Small intestine (tissue), 7 donors: ENCODE measurements around the gene VANGL1. TPM values are rescaled to one million over a fixed set of nuclear protein-coding genes. Genes with fewer than 3 reads are reported as not detected.
A peak's percentile ranks its signal among the peaks of the same experiment; 100 is the strongest.

Experiments used
- DNase-seq, 2 donors: peaks; one replicate each; pipeline versions ENCODE4 v3.0.0 to v3.0.0-alpha.2; 2013
- FAIRE-seq: peaks from 2 replicates; lab custom pipeline; 2012; peaks lifted over from hg19 to GRCh38; lab: Jason Lieb, UNC
- H3K27ac ChIP-seq, 3 donors: one replicate each; pipeline ENCODE4 v1.5.1; 2013; ENCODE audit warnings: low read length in 2 of 3, mild to moderate bottlenecking in 2 of 3, control low read depth in 1 of 3, inconsistent platforms in 1 of 3, low read depth in 1 of 3, moderate library complexity in 1 of 3
- H3K27me3 ChIP-seq, 3 donors: one replicate each; pipeline ENCODE4 v1.6.1; 2013; ENCODE audit warnings: low read length in 3 of 3, inconsistent platforms in 1 of 3; ENCODE audit not compliant: control insufficient read depth in 3 of 3, insufficient read depth in 3 of 3
- H3K36me3 ChIP-seq, 3 donors: one replicate each; pipeline ENCODE4 v1.6.1; 2013; ENCODE audit warnings: low read length in 3 of 3, inconsistent platforms in 1 of 3, low read depth in 1 of 3, mild to moderate bottlenecking in 1 of 3, moderate library complexity in 1 of 3; ENCODE audit not compliant: control insufficient read depth in 3 of 3, insufficient read depth in 2 of 3
- H3K4me1 ChIP-seq, 3 donors: one replicate each; pipeline ENCODE4 v1.6.1; 2013; ENCODE audit warnings: low read length in 2 of 3, inconsistent platforms in 1 of 3, low read depth in 1 of 3, mild to moderate bottlenecking in 1 of 3, moderate library complexity in 1 of 3; ENCODE audit not compliant: control insufficient read depth in 3 of 3, insufficient read depth in 2 of 3
- H3K4me3 ChIP-seq, 3 donors: one replicate each; pipeline ENCODE4 v1.5.1; 2013; ENCODE audit warnings: low read length in 3 of 3, control low read depth in 1 of 3, inconsistent platforms in 1 of 3, low read depth in 1 of 3, mild to moderate bottlenecking in 1 of 3, moderate library complexity in 1 of 3
- H3K9me3 ChIP-seq, 2 donors: one replicate each; pipeline ENCODE4 v1.6.1; 2013; ENCODE audit warnings: low read depth in 1 of 2, low read length in 1 of 2; ENCODE audit not compliant: control insufficient read depth in 2 of 2, insufficient read depth in 1 of 2
- WGBS, 3 donors: extraction: QIAGEN DNeasy Blood & Tissue Kit; methylation state at CpG; one replicate each; pipeline ENCODE4 v1.1.7; 2013; 5-methylcytosine and 5-hydroxymethylcytosine counted together
- polyA plus RNA-seq, 4 donors: library from polyadenylated mRNA; stranded (reverse) in 3 of 4; unstranded in 1 of 4; fragments of 200-250 nt in 3 of 4; fragments of 120-200 nt in 1 of 4; gene quantifications; one replicate each; pipeline versions ENCODE4 v1.2.1 to v1.2.3, GENCODE V29; 2013
- donor health status: healthy with polysubstance abuse.
- donor health status: control.
- donor health status: control.
- donor health status: Bipolar disorder and iron deficiency.
- donor health status: healthy.

The VANGL1 gene
- polyA plus RNA-seq, 4 donors: 0.54 to 7.4 (median 2.8) TPM

GRCh38 chr1:115727706-115728249 is 86.0 kb downstream of the VANGL1 start:
- Histone ChIP-seq H3K27ac (peak overlapping the region in 2 of 3 donors; percentile 36 to 52), H3K36me3 (no peaks in the 10 kb centered on the region), H3K27me3 (no peaks in the 10 kb centered on the region), H3K4me3 (no peak overlapping the region), H3K4me1 (no peaks in the 10 kb centered on the region), H3K9me3 (no peaks in the 10 kb centered on the region)
- FAIRE-seq (no peak), DNase-seq (peak in 1 of 2 donors; percentile 28)
- WGBS, 3 donors: 51 to 87% (median 75%) methylated on average over 7 of the region's 7 CpGs

- Histone ChIP-seq H3K27ac (peak overlapping the region; percentile 20 to 62 (median 36)), H3K27me3 (no peaks in the 10 kb centered on the region), H3K9me3 (no peaks in the 10 kb centered on the region), H3K4me3 (no peak overlapping the region), H3K4me1 (no peaks in the 10 kb centered on the region), H3K36me3 (no peaks in the 10 kb centered on the region)
- DNase-seq (no peak), FAIRE-seq (no peak)
- 65 to 76% (median 74%) methylated on average over 1 of the region's 1 CpG for WGBS, 3 donors
Measured at GRCh38 chr1:115728341-115728740, 86.6 kb downstream of the VANGL1 start.

- H3K4me3 ChIP-seq: no peak overlapping the region
- H3K27ac ChIP-seq: no peak overlapping the region
- no peaks in the 10 kb centered on the region for H3K27me3 ChIP-seq
- no peak for DNase-seq
- WGBS, 3 donors: 66 to 79% (median 74%) methylated on average over 4 of the region's 4 CpGs
- H3K4me1 ChIP-seq: no peaks in the 10 kb centered on the region
- FAIRE-seq: no peak
- H3K9me3 ChIP-seq: no peaks in the 10 kb centered on the region
- H3K36me3 ChIP-seq: no peaks in the 10 kb centered on the region
Measured at GRCh38 chr1:115729756-115730155, 88.0 kb downstream of the VANGL1 start.

- FAIRE-seq (no peak), DNase-seq (no peak)
- no peaks in the 10 kb centered on the region for H3K9me3 ChIP-seq
- 58 to 70% (median 60%) methylated on average over 4 of the region's 4 CpGs for WGBS, 3 donors
- peaks cover 0 to 2% (median 0%) of the 10 kb centered on the region in 3 donors for H3K27me3 ChIP-seq
- no peak overlapping the region for H3K27ac ChIP-seq
- H3K36me3 ChIP-seq: no peaks in the 10 kb centered on the region
- H3K4me3 ChIP-seq: no peak overlapping the region
- no peaks in the 10 kb centered on the region for H3K4me1 ChIP-seq
Measured at GRCh38 chr1:115732316-115732715, 90.5 kb downstream of the VANGL1 start.

GRCh38 chr1:115740811-115741210 is 99.0 kb downstream of the VANGL1 start:
- 54 to 67% (median 59%) methylated on average over 1 of the region's 1 CpG for WGBS, 3 donors
- peaks cover 0 to 4% (median 0%) of the 10 kb centered on the region in 3 donors for H3K27me3 ChIP-seq
- H3K27ac ChIP-seq: no peak overlapping the region
- H3K4me3 ChIP-seq: no peak overlapping the region
- H3K36me3 ChIP-seq: no peaks in the 10 kb centered on the region
- no peaks in the 10 kb centered on the region for H3K9me3 ChIP-seq
- FAIRE-seq (no peak), DNase-seq (no peak)
- no peaks in the 10 kb centered on the region for H3K4me1 ChIP-seq

- 80 to 83% (median 80%) methylated on average over 3 of the region's 3 CpGs for WGBS, 3 donors
- DNase-seq: no peak
Measured at GRCh38 chr1:115744646-115745275, 103.0 kb downstream of the VANGL1 start.

GRCh38 chr1:115746021-115746690 is 104.4 kb downstream of the VANGL1 start:
- Histone ChIP-seq H3K9me3 (no peaks in the 10 kb centered on the region), H3K4me3 (no peak overlapping the region), H3K36me3 (no peaks in the 10 kb centered on the region), H3K27ac (no peak overlapping the region), H3K4me1 (no peaks in the 10 kb centered on the region), H3K27me3 (peaks cover 0 to 2% (median 0%) of the 10 kb centered on the region in 3 donors)
- WGBS, 3 donors: 12 to 62% (median 22%) methylated on average over 5 of the region's 5 CpGs
- DNase-seq (peak in 1 of 2 donors; percentile 68), FAIRE-seq (no peak)

More at GRCh38 chr1:115744646-115745275, 103.0 kb downstream of the VANGL1 start:
- Histone ChIP-seq H3K4me1 (no peaks in the 10 kb centered on the region), H3K4me3 (no peak overlapping the region), H3K36me3 (no peaks in the 10 kb centered on the region), H3K27ac (no peak overlapping the region), H3K27me3 (peaks cover 0 to 2% (median 0%) of the 10 kb centered on the region in 3 donors), H3K9me3 (no peaks in the 10 kb centered on the region)
- FAIRE-seq: no peak
